Measurements from ENCODE around the gene PPP1CA. TPM values are rescaled to one million over a fixed set of nuclear protein-coding genes. Genes with fewer than 3 reads are reported as not detected.

Gene PPP1CA
- total RNA-seq, 4 donors from 2014 or later = 15.9 to 180 (median 77.1) TPM

GRCh38 chr11:67400942-67401494, 640 bp downstream of the PPP1CA start:
- peak in 1 of 2 donors; percentile 45 for DNase-seq
- Histone ChIP-seq H3K4me3 (peak overlapping the region; percentile 59 to 74), H3K9me3 (no peaks in the 10 kb centered on the region), H3K36me3 (no peaks in the 10 kb centered on the region), H3K4me1 (peaks cover 0 to 7% of the 10 kb centered on the region in 2 donors), H3K27me3 (no peaks in the 10 kb centered on the region), H3K27ac (peak overlapping the region; percentile 83 to 88)
- intact Hi-C loops (cut with DNase I; ENCODE audit: low total_unique reads) = no loop called here
- TF ChIP-seq CTCF (IDR thresholded peaks at IDR 0.05) = no peak
- TF ChIP-seq POLR2A (IDR thresholded peaks at IDR 0.05) = no peak

DNA sequence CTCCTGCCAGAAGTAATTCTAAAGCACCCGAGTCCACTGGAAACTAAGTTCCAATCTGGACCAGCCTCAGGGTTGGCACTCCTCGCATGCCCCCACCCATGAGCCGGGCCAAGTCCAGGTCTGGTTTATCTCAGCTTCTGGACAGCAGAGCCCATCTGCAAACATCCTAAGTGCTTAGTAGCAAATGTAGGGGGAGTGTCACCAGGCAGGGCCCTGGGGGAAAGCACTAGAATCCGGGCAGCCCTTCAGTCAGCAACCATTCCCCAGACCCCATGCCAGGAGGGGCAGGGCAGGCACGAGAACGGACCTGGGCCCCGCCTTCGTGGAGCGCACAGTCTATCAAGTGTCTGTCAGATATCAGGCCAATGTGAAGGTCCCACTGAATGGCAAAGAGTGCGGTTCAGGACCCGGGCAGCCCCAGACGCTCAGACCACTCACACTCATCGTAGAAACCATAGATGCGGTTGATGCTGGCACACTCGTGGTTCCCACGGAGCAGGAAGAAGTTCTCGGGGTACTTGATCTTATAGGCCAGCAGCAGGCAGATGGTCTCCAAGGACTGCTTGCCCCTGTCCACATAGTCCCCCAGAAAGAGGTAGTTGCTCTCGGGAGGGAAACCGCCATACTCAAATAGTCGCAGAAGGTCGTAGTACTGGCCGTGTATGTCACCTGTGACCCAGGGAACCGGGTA, 1.3 kb downstream of the PPP1CA start:
- Histone ChIP-seq H3K4me3 (peak overlapping the region; percentile 59 to 74), H3K27me3 (no peaks in the 10 kb centered on the region), H3K27ac (peak overlapping the region; percentile 83 to 88), H3K4me1 (peaks cover 0 to 7% of the 10 kb centered on the region in 2 donors), H3K9me3 (no peaks in the 10 kb centered on the region), H3K36me3 (no peaks in the 10 kb centered on the region)
- no peak for TF ChIP-seq CTCF (IDR thresholded peaks at IDR 0.05)
- no peak for TF ChIP-seq POLR2A (IDR thresholded peaks at IDR 0.05)
- intact Hi-C loops (cut with DNase I; ENCODE audit: low total_unique reads) = no loop called here
- no peak for DNase-seq

GRCh38 chr11:67398661-67399563, 2.7 kb downstream of the PPP1CA start:
- Histone ChIP-seq H3K4me3 (no peak overlapping the region), H3K27me3 (no peaks in the 10 kb centered on the region), H3K4me1 (peaks cover 0 to 7% of the 10 kb centered on the region in 2 donors), H3K36me3 (no peaks in the 10 kb centered on the region), H3K27ac (no peak overlapping the region), H3K9me3 (no peaks in the 10 kb centered on the region)
- no peak for DNase-seq
- intact Hi-C loops (cut with DNase I; ENCODE audit: low total_unique reads) = loop anchor here (5.0 kb wide), 1 partner anchor 108 kb away; the partner anchor contains the start of genes CDK2AP2 and PITPNM1
- TF ChIP-seq CTCF (IDR thresholded peaks at IDR 0.05) (no peak), POLR2A (IDR thresholded peaks at IDR 0.05) (no peak)

DNA sequence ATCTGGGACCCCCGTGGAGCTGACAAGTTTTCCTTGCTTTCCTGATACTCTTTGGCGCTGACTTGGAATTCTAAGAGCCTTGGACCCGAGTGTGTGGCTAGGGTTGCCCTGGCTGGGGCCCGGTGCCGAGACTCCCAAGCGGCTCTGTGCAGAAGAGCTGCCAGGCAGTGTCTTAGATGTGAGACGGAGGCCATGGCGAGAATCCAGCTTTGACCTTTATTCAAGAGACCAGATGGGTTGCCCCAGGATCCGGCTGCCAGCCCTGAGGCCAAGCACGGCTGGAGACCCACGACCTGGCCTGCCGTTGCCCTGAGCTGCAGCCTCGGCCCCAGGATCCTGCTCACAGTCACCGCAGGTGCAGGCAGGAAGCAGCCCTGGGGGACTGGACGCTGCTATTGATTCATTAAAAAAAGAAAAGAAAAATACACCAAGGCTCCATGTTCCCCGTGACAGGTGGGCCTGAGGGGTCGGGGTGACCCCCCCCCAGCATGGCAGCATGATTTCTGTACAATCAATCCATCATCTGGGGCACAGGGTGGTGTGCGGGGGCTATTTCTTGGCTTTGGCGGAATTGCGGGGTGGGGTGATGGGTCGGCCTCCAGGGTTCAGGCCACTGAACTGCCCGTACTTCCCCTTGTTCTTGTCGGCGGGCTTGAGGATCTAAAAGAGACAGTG, 3.5 kb downstream of the PPP1CA start:
- TF ChIP-seq CTCF (IDR thresholded peaks at IDR 0.05) (no peak), POLR2A (IDR thresholded peaks at IDR 0.05) (no peak)
- intact Hi-C loops (cut with DNase I; ENCODE audit: low total_unique reads) = loop anchor here (5.0 kb wide), 1 partner anchor 109 kb away; the partner anchor contains the start of genes CDK2AP2 and PITPNM1
- Histone ChIP-seq H3K4me1 (peaks cover 0 to 7% of the 10 kb centered on the region in 2 donors), H3K4me3 (no peak overlapping the region), H3K9me3 (no peaks in the 10 kb centered on the region), H3K27ac (no peak overlapping the region), H3K27me3 (no peaks in the 10 kb centered on the region), H3K36me3 (no peaks in the 10 kb centered on the region)
- DNase-seq = no peak
